Measurements from ENCODE around the gene ABCC9.

DNA sequence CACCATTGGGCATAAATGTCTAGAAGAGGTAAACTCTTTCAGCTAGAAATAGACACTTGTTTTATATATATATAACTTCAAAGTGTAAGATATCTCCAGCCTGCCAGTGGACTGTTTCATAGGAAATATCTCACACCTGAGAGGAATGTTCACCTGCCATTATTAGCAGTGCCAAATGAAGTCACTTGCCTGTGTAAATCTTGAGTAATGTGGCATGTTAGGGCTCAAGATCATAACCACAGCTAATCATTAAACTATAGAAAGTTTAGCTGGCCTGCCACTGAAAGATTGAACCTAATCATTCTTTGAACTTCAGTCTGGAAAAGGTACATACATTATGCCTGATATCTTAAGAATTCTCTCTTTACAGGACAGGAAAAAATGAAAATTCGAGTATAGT lies 141.2 kb downstream of the ABCC9 start:
- TF ChIP-seq, protein P1, sequence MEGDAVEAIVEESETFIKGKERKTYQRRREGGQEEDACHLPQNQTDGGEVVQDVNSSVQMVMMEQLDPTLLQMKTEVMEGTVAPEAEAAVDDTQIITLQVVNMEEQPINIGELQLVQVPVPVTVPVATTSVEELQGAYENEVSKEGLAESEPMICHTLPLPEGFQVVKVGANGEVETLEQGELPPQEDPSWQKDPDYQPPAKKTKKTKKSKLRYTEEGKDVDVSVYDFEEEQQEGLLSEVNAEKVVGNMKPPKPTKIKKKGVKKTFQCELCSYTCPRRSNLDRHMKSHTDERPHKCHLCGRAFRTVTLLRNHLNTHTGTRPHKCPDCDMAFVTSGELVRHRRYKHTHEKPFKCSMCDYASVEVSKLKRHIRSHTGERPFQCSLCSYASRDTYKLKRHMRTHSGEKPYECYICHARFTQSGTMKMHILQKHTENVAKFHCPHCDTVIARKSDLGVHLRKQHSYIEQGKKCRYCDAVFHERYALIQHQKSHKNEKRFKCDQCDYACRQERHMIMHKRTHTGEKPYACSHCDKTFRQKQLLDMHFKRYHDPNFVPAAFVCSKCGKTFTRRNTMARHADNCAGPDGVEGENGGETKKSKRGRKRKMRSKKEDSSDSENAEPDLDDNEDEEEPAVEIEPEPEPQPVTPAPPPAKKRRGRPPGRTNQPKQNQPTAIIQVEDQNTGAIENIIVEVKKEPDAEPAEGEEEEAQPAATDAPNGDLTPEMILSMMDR (IDR thresholded peaks at IDR 0.05): no peak
- TF ChIP-seq POLR2AphosphoS5 (IDR thresholded peaks at IDR 0.05) (no peak), POLR2A (IDR thresholded peaks at IDR 0.05) (no peak)

Data from breast epithelium (tissue), 3 donors.